Activated T-cell treated with anti-CD3 and anti-CD28 coated beads for 24 hours (primary cell): ENCODE data around the gene PITPNC1.
"Not testable (repeated sequence)": the region's sequence is repeated elsewhere in the genome, so short reads cannot be mapped to it uniquely, and the experiment has no call there.

Experiments used
- DNase-seq: peaks from one replicate; pipeline ENCODE4 v3.0.0-alpha.2; 2020; ENCODE audit warnings: low read depth

PITPNC1 gene

GRCh38 chr17:67516571-67516970 lies 139.5 kb downstream of the PITPNC1 start:
- not testable (repeated sequence) for DNase-seq

- no peak for DNase-seq
These were observed 140.2 kb downstream of the PITPNC1 start for GRCh38 chr17:67517325-67517724.

- no peak for DNase-seq
These were observed 141.8 kb downstream of the PITPNC1 start for GRCh38 chr17:67518876-67519275.

- DNase-seq, result no peak
These were observed 142.7 kb downstream of the PITPNC1 start for GRCh38 chr17:67519801-67520251.

- DNase-seq, result no peak
These were observed 143.3 kb downstream of the PITPNC1 start for GRCh38 chr17:67520252-67520906.

- no peak for DNase-seq
These were observed 144.1 kb downstream of the PITPNC1 start for GRCh38 chr17:67520916-67521774.

- DNase-seq, result no peak
These were observed 144.6 kb downstream of the PITPNC1 start for GRCh38 chr17:67521775-67522069.

- no peak for DNase-seq
These were observed 146.0 kb downstream of the PITPNC1 start for GRCh38 chr17:67523101-67523500.

- DNase-seq, result no peak
These were observed 148.4 kb downstream of the PITPNC1 start for GRCh38 chr17:67525239-67526135.

- no peak for DNase-seq
These were observed 149.6 kb downstream of the PITPNC1 start for GRCh38 chr17:67526700-67527099.

- no peak for DNase-seq
These were observed 151.8 kb downstream of the PITPNC1 start for GRCh38 chr17:67528751-67529436.

- DNase-seq, result no peak
These were observed 154.2 kb downstream of the PITPNC1 start for GRCh38 chr17:67531291-67531690.

GRCh38 chr17:67532326-67532871 lies 155.3 kb downstream of the PITPNC1 start:
- DNase-seq, result no peak

- DNase-seq, result no peak
These were observed 157.9 kb downstream of the PITPNC1 start for GRCh38 chr17:67534941-67535340.

- DNase-seq, result no peak
These were observed 165.4 kb downstream of the PITPNC1 start for GRCh38 chr17:67542219-67543114.

GRCh38 chr17:67544364-67544955 lies 167.4 kb downstream of the PITPNC1 start:
- no peak for DNase-seq

- DNase-seq, result no peak
These were observed 169.8 kb downstream of the PITPNC1 start for GRCh38 chr17:67546578-67547527.

GRCh38 chr17:67548693-67549092 lies 171.6 kb downstream of the PITPNC1 start:
- no peak for DNase-seq

- DNase-seq, result no peak
These were observed 172.7 kb downstream of the PITPNC1 start for GRCh38 chr17:67549820-67550219.
